Renal cortical epithelial cell (primary cell): ENCODE data around the gene SBF2. TPM values are rescaled to one million over a fixed set of nuclear protein-coding genes. Genes with fewer than 3 reads are reported as not detected.
"Not testable (repeated sequence)": the region's sequence is repeated elsewhere in the genome, so short reads cannot be mapped to it uniquely, and the experiment has no call there.

Experiments used
- DNase-seq: peaks from one replicate; pipeline ENCODE4 v3.0.0-alpha.2; 2011; ENCODE audit warnings: low read depth
- total RNA-seq: library from RNA; depleted of rRNA; stranded (reverse); fragments of >200 nt; gene quantifications from 2 replicates; pipeline ENCODE4 v1.2.3, GENCODE V29; 2014

The SBF2 gene
- total RNA-seq, 1 donor from 2014 or later, result 51.4 TPM

DNA sequence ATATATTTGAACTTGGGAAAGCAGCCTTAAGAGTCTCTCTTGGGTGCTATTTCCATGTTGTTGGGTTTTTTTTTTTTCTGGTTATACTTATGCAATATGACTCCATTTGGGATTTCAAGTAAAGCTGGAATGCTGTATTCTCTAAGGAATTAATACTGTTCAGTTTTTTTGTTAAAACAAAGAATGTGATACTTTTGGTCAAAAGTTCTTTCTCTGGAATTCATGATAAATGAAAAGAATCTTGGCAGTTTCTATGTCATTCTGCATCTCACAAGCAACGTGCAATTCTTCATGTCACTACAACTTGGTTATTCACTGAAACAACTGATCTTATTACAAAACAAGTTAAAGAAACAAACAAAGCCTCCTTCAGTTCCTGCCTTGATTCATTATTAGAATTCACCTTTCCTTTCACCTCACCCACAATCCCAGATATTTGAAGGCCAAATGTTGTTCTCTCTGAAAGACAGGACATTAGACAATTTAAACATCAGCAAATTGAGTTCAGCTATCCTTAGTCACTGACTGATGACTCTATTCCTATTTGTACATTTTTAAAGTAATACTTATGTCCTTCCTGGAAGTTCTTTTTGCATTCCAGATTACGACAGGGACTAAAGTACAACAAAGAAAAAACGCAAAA, 176.2 kb downstream of the SBF2 start:
- DNase-seq, result peak; percentile 19

DNA sequence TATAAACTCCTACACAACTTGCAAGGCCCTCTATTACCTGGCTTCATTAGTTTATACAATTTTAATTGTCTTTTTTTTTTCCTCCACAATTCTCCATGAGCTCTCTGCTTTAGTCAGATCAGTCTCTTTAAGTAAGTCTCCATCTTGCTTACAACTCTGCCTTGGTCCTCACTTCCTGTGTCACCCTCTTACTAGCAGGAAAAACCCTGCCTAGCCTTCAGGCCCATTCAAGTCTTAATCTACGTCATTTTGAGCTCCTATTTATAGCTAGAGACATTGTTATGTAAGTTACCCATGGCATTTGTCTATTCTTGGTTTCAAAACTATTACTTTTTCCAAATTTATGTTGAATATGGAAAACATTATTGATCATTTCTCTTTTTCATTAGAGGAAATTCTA, 177.4 kb downstream of the SBF2 start:
- no peak for DNase-seq

DNA sequence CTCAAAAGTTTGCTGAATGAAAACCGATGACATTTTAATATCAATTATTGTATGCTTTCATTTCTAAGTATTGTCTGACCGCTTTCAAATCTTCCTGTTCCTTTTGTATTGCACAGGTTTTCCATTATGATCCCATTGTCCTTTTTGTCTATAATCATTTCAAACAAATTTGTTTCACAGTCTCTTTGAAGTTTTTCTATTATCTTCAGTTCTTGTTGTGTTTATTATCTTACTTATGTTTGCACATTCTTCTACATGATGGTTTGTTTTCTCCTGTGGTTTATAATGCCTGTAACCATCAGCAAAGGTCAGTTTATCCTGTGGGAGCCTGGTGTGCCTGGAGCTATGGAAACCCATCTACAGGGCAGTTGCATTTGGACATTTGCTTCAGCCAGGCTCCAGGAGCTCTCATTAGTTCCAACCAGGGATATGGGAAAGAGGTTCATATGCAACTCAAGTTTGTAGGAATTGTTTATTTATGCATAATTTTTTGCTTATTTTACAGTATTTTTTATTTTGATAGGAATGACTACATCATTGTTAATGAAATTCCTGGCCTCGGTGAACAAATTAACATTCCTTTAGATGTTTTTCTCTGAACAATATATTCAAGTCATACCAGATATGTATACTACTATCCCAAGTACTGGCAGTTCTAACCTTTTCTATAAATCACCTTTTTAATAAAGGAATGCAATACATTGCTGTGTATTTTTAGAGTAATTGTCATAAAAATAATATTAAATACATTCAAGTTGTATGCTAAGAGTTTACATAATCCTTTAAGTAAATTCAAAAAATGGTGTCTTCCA, 179.2 kb downstream of the SBF2 start:
- DNase-seq, result no peak

DNA sequence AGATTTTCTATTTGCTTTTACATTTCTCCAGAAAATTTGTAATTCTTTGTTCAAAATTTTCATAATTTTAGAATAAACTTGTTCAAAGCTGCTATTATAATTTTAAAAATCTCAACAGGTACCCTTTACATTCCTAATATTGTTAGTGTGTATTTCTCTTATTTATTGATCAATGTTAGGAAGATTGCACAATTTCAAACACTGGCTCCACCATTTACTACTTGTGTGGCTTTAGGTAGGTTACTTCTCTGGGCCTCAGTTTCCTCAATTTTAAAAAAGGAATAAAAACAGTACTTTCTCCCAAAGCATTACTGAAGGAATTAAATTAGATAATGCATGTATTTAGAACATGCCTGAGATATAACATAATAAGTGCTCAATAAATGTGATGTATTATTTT, 180.2 kb downstream of the SBF2 start:
- no peak for DNase-seq

DNA sequence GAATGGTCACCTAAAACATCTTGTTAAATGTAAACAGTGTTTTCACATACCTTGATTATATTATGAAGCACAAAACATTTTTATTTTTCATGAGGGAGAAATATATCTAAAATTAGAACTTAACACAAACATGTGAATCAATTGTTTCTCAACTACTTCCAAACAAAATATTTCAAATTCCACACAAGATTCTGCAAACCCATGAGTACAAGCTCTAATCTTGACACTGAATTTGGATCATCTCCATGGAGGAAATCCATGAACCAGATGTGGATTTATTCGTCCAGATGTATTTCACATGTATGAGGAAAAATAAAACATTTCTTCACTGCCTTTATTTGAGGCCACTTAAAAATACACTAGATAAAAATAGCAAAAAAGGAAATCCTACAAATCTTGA, 184.2 kb downstream of the SBF2 start:
- peak; percentile 11 for DNase-seq

DNA sequence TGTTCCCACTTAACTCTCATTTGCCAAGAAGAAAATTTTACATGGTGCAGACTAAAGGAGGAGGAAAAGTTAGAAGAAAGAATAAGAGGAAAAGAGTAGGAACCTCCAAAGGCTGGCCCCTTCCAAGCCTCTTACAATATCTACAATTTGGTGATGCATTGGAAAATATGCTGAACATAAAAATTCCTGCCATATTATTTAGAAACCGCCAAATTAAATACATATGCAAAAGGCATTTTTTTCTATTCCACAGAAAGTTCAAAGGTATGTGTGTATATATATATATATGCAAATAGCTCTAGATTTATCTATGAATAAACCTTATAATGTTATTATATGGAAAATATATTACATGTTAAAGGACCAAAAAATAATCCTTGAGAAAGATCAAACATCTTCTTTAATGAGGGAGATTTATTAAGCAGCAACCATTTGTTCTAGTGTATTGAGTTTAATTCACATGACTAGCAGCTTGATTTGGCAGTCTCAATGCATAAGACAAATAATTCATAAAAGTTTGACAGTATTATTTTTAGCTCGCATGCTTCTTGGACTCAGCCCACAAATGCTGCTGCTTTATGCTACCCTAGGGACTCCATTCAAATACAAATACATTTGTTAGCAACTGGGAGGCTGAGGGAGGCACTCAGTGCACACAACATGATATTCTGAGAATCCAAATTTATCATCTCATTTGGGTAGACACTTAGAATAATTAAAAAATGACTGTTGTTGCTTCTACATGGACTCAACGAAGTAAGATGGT, 184.9 kb downstream of the SBF2 start:
- DNase-seq, result no peak

DNA sequence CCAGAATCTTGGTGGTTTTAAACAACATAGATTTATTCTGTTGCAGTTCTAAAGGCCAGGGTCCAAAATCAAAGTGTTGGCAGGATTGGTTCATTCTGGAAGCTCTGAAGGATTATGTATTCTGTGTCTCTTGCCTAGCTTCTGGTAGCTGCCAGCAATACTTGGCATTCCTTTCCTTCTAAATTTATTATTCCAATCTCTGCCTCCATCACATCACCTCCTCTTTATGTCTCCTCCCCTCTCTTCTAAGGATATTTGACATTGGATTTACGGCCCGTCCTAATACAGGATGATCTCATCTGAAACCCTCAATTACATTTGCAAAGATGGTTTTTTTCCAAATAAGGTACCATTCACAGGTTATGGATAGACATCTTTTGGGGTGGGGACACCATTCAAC, 186.5 kb downstream of the SBF2 start:
- DNase-seq, result no peak

DNA sequence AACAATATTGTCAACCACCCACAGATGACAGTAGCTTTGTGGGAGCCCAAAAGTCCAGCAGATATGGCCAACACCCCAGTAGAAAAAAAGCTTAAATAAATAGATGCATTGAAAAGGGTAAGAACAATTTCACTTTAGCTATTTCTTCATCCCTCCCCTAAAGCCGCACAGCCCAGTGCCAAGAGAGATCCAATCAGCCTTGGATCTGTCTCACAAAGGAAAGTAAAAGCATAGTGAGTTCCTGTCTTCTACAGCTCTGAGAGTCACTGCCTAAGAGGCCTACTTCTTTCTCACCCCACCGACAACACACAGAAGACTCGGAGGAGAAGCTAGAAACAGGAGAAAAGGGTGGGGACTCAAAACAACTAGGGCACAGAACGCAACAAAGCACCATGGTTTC, 196.4 kb downstream of the SBF2 start:
- DNase-seq, result no peak

DNA sequence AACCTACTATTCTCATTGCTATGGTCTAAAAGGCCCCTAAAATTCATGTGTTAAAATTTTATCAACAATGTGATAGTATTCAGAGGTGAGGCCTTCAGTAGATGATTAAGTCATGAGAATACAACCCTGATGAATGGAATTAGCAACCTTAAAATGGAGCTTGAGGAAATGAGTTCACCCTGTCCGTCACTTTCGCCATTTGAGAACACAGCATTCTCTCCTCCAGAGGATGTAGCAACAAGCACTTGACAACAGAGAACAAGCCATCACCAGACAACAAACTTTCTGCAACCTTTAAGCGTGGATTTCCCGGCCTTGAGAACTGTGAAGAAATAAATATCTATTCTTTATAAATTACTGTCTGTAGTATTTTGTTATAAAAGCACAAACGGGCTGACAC, 197.0 kb downstream of the SBF2 start:
- no peak for DNase-seq

DNA sequence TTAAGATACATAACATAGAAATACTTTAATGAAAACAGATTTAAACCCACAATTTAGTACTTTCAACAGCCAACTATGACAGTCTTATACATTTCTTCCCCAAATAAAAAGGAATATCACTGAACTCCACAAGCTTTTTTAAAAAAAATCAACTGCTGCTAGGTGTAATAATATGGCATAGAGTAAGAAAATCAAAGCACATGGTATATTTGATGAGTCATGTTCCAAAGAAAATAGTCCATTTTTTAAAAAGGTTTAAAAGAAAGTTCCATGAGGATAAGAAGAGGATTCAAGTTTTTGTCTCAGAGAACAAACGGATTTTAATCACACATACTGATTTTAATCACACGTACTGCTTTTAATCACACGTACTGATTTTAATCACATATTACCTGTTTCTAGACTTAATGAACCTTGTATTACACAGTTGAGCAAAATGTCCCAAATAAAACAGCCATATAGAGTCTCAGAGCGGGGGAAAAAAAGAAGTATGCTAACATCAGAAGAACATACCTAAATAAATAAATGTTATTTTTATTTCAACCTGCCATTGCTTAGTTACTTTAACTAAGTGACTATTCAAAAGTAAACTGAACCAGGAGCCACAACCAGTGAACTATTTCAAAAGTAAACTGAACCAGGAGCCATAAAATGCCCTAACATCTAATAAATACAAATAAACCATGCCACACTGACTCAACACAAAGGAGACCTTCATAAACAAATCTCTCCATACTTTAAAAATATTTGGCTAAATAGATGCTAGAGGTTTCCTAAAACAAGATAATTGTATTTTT, 198.4 kb downstream of the SBF2 start:
- DNase-seq, result no peak

DNA sequence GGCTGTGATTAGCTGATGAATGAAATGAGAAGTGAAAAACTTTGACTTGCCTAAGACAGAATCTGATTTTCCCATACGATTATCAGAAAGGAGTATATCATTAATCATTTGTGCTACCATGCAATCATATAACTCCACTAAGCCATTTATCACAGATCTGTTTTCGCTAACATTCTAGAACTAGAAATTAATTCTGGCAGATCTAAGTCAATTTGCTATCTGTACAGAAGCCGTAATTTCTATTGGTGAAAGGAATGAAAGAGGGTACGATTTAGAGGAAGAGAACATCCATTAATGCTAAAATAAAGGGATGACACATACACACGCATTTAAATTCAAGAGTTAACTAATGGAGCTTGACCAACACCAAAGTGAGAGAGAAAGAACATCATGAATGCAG, 201.6 kb downstream of the SBF2 start:
- DNase-seq, result no peak

DNA sequence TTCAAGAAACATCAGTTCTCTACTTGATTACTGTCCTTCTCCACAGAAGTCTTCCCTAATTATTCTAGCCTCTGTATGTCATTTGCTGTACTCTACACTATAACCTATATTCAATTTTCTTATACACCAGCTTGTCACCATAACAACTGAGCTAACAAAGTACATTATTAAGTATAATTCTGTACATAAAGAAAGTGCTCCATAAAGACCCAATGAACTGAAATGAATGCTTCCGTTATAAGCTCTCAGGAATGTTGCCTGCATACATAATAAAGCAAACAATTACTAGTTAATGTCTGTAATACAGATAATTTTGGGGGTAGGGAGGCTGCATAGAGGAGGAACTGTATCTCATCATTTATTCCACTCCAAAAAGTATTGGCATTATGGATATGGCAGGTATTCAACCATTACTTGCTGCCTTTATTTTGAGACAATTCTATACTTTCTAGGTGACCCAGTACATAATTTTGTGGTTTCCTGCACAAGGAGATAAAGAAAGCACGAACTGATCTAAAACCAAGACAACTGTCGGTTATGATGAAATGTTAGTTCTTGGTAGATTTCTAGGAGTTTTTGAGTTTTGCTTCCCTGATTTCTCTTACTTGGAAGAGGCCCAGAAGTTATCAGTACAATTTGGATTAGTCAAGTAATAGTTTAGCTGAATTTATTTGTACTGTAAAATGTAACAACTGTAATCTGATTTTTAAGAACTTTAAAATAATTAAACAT, 202.5 kb downstream of the SBF2 start:
- no peak for DNase-seq

DNA sequence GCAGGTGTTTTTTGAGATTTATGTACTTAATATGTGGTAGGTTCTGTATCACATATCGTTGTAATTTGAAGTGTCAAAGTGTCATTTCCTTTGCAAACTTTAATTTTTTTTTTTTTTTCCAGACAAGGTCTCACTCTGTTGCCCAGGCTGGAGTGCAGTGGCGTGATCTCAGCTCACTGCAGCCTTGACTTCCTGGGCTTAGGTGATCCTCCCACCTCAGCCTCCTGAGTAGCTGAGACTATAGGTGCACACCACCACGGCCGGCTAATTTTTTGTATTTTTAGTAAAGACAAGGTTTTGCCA, 206.1 kb downstream of the SBF2 start:
- DNase-seq, result not testable (repeated sequence)

DNA sequence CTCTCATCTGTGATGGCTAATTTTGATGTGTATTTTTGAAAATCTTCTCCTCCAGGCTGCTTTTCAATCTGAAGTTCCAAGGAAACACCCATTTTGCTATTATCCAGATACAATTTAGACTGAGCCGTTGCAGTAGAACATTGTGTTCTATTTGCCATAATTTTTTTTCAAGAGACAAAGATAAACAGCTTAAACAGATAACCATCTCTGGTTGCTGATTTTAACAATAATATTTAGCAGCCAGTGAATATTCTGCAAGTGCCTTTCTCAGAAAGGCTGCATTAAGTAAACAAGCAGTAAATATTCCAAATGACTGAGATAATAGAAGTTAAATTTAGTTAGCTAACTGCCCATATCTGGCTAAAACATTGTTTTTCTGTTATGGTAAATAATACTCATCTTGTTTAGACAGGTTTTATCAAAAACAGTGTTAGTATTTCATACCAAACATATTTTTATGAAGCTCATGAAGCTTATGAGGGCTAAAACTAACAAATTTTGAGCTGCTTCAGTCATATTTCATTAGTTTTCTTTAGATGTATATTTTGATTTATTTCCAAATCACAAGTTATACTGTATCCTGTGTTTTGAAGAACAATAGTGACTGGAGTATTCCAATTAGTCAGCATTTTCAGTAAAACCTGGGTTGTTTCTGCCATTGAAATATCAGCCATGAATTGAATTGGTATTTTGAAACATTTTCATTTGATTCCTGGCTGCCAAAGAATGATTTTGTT, 206.7 kb downstream of the SBF2 start:
- DNase-seq, result no peak

DNA sequence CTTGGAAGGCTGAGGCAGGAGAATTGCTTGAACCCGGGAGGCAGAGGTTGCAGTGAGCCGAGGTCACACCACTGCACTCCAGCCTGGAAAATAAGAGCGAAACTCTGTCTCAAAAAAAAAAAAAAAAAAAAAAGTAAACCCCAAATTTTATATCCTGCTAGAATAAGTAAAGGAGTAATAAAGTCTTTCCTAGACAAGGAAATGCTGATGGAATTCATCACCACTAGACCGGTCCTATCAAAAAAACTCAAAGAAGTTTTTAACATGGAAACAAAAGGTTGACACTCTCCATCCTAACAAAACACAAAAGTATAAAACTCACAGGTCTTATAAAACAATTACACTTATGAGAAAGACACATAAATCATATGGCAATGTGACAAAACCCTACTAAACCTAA, 213.9 kb downstream of the SBF2 start:
- DNase-seq, result no peak

DNA sequence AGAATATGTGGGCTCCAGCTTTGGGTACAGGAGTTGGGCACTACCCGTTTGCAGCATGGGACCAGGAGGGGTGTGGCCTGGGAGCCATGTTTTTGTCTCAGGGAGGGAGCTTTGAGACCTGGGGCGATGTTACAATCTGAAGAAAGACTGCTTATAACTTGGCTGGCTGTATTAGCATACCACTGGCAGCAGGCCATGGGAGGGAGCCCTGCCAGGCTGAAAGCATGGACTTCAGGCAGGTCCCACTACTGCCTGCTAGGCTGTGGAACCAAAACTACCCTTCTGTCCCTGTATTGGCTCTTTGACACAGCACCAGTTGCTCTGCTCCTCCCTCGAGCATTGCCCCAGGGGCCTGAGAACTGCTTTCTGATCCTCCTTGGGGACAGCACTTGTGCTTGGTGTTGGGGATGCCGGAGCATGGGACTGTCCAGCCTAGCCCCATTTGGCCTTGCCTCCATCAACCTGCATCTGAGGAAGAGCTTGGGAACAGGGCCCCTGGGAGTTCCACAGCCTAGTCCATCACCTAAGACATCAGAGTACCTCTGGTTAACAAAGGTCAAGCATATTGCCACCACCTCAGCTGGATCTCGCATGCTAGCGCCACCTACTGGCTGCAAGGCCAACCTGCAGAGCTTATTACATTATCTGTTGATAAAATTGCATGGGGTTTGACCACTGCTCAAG, 217.4 kb downstream of the SBF2 start:
- no peak for DNase-seq

DNA sequence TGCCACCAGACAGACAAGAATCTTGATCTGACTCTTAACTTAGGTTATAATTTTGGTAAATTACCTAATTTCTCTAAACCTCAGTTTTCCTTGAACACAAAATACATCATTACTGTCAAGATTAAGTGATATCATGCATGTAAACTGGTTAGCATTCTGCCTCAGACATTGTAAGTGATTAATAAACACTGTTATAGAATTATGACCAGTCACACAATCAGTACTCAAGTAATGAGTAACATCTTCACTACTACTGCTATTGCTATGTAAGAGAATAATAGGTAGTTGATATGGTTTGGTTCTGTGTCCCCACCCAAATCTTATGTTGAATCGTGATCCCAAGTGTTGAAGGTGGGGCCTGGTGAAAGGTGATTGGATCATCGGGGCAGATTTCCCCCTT, 218.9 kb downstream of the SBF2 start:
- no peak for DNase-seq

DNA sequence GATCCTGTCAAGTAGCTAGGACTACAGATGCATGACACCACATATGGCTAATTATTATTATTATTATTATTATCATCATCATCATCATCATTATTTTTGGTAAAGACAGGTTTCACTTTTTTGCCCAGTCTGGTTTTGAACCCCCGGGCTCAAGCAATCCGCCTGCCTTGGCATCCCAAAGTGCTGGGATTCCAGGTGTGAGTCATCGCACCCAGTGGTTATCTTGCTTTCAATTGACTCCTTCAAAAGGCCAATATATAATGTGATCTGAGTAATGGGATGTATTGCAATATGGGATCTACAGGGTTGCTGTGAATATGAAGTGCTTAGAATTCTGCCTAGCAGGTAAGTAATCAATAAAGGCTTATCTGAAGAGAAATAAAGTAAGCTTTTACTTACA, 221.2 kb downstream of the SBF2 start:
- no peak for DNase-seq

DNA sequence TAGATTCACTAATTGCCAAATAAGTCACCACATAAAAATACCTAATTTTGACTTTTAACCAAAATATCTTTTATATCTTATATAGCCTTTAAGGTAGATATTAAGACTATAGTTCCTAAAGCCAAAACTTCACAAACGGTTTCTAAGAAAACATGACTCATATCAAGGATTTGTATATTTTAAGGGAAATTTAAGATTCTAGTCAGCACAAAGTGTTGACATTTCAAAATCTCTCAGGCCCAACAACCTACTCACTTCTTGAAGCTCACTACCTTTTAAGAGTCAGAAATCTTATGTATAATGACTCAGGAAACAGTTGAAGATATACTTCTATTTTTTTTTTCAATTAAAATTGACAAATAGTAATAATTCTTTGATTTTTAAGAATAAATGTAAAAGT, 221.9 kb downstream of the SBF2 start:
- no peak for DNase-seq

DNA sequence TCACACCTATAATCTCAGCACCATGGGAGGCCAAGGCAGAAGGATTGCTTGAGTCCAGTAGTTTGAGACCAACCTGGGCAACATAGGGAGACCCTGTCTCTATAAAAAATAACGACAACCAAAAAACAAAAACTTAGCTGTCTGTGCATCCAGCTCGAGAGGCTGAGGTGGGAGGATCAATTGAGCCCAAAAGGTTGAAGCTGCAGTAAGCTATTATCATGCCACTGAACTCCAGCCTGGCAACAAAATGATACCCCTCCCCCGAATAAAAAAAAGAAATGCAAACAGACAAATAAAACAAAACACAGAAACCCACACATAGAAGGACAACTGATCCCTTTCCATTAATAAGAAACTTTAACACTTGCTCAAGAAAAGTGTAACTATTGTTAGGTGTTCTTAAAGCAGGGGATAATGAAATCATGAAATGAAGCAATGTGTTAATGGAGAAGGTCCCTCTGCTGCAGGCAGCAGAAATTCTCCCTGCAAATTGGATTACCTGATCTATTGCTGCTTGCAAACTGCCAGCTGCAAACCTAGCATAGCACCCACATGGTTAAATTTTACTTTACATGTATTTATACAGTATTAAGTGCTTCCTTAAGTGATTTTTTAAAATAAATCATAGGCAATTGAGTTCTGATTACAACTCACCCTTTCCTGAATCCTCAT, 226.3 kb downstream of the SBF2 start:
- no peak for DNase-seq
